Stimulated activated CD4-positive, alpha-beta T cell treated with anti-CD3 and anti-CD28 coated beads, Interleukin-15, amount 100 ng/mL, for 24 hours (primary cell): ENCODE data around the gene FOXO6.

Experiments
- DNase-seq: peaks from one replicate; pipeline ENCODE4 v3.0.0-alpha.2; 2020

FOXO6 gene

GRCh38 chr1:41386196-41386663, 25.0 kb downstream of the FOXO6 start:
- DNase-seq, result no peak

GRCh38 chr1:41387667-41388091, 26.4 kb downstream of the FOXO6 start:
- DNase-seq, result no peak

GRCh38 chr1:41388510-41388909, 27.3 kb downstream of the FOXO6 start:
- no peak for DNase-seq

- no peak for DNase-seq
Measured at GRCh38 chr1:41389009-41389408, 27.8 kb downstream of the FOXO6 start.

GRCh38 chr1:41390166-41390565, 28.9 kb downstream of the FOXO6 start:
- no peak for DNase-seq

- DNase-seq, result no peak
Measured at GRCh38 chr1:41390573-41390972, 29.3 kb downstream of the FOXO6 start.

- no peak for DNase-seq
Measured at GRCh38 chr1:41391834-41392527, 30.7 kb downstream of the FOXO6 start.

GRCh38 chr1:41392528-41392924, 31.3 kb downstream of the FOXO6 start:
- no peak for DNase-seq

- no peak for DNase-seq
Measured at GRCh38 chr1:41393716-41394368, 32.6 kb downstream of the FOXO6 start.

GRCh38 chr1:41394369-41394744, 33.1 kb downstream of the FOXO6 start:
- DNase-seq, result no peak

GRCh38 chr1:41394959-41395956, 34.0 kb downstream of the FOXO6 start:
- no peak for DNase-seq

GRCh38 chr1:41396084-41396483, 34.9 kb downstream of the FOXO6 start:
- no peak for DNase-seq

GRCh38 chr1:41397020-41397419, 35.8 kb downstream of the FOXO6 start:
- no peak for DNase-seq

GRCh38 chr1:41397753-41398330, 36.6 kb downstream of the FOXO6 start:
- DNase-seq, result no peak

GRCh38 chr1:41399145-41399795, 38.0 kb downstream of the FOXO6 start:
- DNase-seq, result no peak

- no peak for DNase-seq
Measured at GRCh38 chr1:41400225-41400624, 39.0 kb downstream of the FOXO6 start.

- no peak for DNase-seq
Measured at GRCh38 chr1:41401899-41402298, 40.7 kb downstream of the FOXO6 start.

- DNase-seq, result peak; percentile 37
Measured at GRCh38 chr1:41404308-41404761, 43.1 kb downstream of the FOXO6 start.

GRCh38 chr1:41407664-41408252, 46.5 kb downstream of the FOXO6 start:
- no peak for DNase-seq

GRCh38 chr1:41408691-41409090, 47.5 kb downstream of the FOXO6 start:
- no peak for DNase-seq

GRCh38 chr1:41409825-41410224, 48.6 kb downstream of the FOXO6 start:
- no peak for DNase-seq

GRCh38 chr1:41410462-41410861, 49.2 kb downstream of the FOXO6 start:
- no peak for DNase-seq
